ENCODE results near the gene KCTD8.

DNA sequence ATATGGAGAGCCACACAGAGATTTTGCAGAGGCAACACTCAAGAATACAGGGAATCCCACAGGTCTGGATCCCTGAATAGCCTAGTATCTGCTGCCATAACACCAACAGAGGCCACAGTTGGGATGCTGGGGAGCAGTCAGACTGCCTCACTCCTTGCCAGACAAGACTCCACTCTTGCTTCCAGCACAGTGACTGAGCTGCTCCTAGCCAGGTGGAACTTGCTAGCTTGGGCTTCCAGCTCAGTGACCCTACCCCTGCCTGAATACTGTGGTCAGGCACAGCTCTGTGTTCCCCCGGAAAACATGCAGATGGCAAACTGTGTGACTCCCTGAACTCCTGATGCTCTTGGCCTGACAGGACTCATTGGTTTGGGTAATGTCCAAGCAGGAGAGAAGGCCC lies 251.8 kb downstream of the KCTD8 start:
- TF ChIP-seq GATA2 (IDR thresholded peaks at IDR 0.05; ENCODE audit: low read depth, low read length), result no peak
- TF ChIP-seq GATA3 (IDR thresholded peaks at IDR 0.05; ENCODE audit: low read depth, low read length), result no peak

Measured in SH-SY5Y (cell line).